GM19395 (cell line): ENCODE data around the gene PCYT2.

Experiments
- ATAC-seq: cut with Tn5 transposase; IDR thresholded peaks from one replicate; pipeline ENCODE4 v1.9.1; 2021; ENCODE audit warnings: mild to moderate bottlenecking, moderate library complexity; ENCODE audit not compliant: unreplicated experiment

The PCYT2 gene

DNA sequence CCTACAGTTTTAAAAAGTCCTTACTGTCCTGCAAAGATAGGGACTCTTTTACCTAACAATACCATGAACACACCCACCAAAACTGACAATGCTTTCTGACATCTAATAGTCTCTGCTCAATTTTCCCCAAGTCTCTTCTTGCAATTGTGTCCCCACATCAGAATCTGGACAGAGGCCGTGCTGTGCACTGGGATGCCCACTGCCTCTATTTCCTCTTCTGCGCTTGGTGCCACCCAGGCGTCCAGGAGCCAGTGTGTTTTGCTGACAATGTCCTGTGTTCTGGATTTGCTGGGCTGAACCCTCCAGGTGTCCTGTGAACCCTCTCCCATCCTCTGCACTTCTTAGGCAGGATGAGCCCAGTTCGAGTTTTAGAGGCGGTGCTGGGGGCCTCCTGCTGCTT, 33.6 kb downstream of the PCYT2 start:
- no peak for ATAC-seq

DNA sequence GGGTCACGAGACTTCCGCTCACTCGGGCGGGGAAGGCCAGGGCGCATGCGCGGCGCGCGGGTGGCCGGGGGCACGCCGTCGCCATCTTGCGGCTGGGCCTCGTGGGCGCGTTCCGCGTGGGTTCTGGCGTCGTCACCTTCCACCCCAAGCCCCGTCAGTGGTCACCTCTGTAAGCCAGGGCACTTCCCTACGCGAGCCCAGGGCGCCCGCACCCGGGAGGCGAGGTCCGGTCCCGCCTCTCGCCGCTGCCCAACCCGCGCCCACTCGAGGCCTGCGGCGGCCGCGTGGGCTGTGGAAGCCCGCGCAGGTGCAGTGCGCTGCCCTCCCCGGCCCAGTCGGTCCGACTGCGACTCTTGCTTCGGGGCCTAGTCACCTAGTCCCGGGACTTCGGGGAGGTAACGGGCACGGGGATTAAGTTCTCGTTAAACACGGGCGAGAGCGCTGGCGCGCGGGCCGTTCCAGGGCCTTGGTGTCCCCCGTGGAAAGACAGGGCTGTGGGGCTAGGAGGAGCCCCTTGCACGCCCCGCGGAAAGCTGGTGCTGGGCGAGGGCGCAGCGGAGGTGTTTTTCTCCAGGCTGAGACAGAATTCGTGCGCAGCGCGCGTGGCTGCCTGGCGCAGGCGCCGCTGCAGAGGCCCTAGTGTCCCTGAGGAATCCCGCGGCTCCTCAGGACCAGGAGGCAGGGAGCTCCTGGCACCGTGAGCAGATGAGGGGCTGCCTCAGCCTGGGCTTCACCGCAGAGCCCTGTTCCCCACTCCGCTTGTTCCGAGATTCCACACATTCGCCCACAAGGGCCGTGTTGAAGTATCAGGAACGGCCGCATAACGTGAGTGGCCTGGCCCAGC, 39.6 kb downstream of the PCYT2 start:
- ATAC-seq, result no peak

DNA sequence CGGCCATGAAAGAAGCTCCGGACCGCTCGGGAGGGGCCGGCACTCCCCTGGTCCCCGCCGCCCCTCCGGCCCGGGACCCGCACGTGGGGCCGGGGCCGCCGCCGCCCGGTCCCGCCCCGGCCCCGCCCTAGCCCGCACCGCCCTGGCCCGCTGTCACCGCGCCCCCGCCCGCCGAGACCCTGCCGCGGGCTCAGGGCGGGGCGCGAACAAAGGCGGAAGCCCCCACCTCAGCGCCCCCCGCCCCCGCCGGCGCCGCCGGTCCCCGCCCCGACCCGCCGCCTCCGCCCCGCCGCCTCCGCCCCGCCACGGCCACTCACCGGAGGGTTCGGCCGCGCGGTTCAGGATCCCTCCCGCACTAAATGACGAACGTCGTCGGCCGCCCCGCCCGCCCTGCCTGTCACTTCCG, 40.2 kb downstream of the PCYT2 start, which contains the start of gene ARHGDIA:
ARHGDIA (minus strand) TSS at position 357 of the 406 bp plus-strand sequence. CDS start 1,407 bp downstream, outside the sequence.
- no peak for ATAC-seq

DNA sequence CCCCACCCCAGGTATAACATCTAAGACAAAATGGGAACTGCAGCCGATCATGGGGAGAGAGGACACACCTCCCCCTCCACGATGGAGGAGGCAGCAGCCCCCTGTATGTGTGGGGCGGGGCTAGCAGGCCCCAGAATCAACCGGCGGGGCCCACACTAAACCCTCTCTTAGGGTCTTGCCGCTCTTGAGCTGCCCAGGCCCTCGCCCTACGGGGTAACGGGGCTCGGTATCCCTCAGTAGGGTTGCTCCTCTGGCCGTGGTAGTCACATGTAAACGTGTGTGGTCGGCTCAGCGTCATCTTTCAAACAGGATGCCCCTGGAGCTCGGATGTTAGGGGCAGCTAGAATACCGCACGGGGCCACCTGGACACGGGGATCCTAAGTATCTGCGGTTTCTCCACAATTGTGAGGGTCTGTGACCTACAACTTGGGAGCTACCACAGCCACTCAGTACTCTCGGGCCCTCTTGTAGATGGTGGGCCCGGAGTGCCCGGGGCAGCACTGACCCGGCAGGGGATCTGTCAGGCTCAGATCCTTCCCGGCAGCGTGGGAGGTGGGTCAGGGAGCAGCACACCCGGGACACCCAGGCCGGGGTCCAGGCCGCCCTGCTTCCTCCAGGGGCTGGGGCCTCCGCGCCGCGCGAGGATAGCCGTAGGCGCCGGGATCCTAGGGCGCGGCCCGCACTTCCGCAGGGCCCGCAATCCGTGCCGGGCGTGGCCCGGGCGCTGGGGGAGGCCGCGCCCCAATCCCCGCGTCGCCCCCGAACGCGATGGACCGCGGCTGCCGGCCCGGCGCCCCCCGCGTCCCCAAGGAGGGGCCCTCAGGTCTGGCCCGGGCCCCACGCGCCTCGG, 40.8 kb downstream of the PCYT2 start:
- no peak for ATAC-seq

DNA sequence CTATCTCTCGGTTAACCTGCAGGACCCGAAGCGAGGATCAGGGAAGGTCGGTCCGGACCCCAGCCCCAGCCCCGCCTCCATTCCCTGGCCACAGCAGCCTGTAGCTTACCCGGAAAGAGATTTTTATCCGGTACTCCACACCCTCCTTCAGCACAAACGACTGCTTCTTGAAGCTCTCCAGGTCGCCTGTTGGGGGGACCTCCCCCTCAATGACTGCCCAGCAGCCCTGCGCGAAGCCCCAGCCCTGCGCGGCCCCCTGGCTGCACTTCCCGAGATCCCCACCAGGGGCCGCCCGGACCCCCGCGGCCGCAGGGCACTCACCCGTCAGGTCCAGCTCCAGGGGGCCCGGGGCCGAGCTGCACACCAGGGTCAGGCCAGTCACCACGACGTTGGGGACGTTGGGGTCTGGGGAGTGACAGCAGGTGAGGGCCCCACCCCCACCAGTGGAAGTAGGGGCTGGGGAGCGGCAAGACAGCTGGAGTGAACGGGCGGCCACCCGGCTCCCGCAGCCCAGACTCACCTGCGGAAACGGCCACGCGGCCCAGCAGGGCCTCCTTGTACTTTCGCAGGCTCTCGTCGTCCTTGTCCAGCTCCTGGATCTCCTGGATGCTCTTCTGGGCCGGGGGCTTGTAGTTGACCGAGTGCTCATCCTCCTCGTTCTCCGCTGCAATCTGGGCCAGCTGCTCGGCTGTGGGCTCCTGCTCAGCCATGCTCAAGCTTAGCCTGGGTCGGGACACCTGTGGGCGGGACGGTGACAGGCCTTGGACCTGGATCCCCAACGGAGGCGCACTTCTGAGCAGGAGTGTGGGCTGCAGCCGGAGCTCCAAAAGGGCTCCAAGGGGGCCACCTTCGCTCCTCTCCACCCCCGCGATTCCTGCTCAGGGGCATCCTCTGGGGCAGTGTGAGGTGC, 41.7 kb downstream of the PCYT2 start:
- ATAC-seq, result no peak

DNA sequence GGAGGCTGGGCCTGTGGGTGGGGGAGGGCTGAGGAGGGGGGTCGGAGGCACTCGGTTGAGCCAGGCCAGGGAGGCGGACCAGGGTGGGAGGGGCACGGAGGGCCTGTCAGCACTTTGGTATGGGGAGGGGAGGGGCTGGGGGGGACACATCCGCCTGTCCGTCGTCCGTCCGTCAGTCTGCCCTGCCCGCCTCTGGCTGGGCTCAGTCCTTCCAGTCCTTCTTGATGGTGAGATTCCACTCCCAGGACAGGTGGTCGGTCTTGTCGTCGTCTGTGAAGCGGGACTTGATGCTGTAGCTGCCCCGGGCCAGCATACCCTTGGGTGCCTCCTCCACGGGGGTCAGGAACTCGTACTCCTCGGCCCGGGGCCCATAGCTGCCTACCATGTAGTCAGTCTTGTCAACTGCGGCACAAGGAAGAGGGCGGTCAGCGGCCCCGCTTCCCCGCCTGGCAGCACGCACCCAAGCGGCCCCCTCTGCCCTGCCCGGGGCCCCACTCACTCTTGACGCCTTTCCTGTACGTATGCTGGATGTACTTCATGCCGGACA, 42.5 kb downstream of the PCYT2 start:
- ATAC-seq, result no peak

DNA sequence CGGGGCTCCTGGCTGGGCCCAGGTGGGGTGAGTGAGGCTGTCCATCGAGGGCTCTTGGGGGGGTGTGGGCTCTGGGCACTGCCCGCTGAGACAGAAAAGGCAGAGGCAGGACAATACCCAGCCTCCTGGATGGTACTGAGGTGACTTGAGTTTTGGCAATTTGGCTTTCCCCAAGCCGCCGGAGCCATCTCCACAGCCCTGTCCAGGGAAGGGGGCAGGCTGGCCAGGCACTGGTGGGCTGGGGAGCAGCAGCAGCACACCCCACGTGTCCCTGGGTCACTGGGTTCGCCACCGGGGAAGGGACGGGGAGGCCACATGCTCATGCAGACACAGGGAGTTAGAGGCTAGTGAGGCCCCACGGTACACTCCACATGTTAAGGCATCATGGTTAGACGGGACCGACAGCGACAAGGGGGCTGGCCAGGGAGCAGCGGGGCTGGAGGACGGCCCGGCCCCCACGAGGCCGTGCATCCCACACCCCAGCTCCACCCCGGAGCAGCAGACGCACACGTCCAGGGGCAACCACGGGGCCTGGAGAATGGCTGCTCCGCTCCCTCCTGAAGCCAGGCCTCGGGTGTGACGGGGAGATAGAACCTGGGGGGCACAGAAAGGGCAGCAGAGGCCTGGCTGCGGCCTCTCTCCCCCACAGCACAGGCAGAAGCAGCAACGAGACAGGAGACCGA, 43.1 kb downstream of the PCYT2 start:
- no peak for ATAC-seq

DNA sequence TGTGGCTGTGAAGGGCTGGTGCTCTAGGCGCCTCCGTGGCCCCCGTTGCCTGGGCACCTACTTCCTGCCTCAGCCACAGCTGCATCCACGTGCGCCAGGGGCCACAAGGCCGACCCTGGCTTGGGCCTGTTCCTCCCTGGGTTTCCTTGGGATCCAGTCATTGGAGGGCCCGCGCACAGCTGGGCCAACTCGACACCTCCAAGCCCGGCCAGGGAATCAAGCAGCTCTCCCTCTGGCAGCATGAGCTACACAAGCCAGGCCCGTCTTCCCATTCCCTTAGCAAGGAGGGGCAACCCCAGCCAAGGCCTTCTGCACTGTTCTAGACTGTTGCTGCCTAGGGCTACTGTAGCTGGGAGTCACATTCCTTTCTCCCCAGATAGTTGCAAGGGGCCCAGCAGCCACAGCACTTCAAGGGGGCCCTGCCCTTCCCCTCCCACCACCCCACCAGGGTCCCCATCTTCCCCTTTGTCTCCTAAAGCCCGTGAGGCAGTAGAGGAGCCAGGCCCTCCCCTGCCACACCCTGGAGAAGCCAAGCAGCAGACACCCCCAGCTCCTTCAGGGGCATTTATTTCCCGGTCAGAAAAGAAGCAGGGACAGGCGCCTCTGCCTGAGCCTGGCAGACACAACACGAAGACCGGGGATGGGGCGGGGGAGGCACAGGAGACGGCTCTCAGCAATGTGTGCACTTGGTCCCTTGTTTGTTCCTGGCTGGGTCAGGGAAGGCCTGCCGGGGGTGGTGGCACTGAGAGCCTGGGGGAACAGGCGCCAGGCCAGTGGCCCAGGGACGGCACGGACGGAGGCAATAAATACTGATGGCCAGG, 43.8 kb downstream of the PCYT2 start:
- no peak for ATAC-seq

DNA sequence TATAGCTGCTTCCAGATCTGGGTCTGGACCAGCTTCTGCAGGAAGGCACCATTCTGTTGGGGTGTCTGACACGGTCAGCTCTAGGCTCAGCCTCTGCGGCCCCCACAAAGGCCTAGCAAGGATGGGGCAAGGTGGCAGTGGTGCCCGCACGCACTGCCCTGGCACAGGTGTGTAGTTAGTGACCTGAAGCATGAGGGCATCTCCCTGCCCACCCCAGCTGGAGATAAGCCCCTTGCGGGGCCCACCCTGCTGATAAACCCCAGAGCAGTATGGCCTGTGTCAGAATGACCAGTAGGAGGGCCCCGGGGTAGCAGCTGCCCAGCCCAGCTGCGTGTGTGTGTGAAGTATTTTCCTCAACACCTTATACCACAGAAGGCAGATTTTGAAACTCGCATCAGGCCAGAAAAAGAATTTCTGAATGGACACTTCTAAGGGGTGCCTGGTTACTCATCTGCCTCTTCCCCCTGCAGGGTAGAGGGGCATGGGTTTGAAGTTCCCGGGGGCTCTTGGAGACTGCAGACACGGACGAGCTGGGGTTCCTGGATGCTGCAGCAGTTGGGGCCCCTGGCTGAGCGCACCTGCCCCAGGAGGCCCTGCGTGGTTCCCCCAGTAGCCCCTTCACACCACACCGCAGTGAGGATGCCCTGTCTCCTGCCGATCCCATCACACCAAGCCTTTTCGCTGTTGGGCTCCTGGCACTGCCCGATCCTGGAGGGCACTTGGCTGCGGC, 44.6 kb downstream of the PCYT2 start:
- no peak for ATAC-seq

DNA sequence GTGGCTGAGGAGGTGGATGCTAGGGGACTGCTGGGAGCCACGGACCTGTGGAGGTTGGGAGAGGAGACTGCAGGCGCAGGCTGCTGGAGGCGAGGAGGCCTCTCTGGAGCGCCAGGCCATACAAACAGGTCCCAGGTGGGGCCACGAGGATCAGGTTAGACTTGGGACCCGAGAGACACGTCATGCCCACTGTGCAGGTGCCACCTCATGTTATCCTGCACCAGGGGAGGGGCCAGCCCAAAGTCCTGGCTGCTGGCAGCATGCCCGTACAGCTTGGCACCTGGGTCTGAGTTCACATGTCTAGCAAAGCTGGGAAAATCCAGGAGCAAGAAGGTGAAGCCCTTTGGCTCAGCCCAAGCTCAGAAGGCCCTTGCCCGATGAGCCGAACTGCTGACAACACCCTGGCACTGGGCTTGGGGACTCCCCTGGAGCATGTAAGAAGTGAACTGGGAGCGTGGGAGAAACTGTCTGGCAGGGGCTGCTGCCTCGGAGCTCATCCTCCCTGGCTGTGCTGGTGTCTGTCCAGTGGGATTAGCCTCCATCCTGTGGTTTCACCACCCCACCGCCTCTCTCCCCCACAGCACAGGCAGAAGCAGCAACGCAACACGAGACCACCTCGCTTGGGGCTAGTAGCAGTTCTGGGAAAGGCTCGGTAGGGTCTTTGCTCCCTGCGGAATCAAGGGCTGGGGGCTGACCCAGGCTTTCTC, 45.3 kb downstream of the PCYT2 start:
- ATAC-seq, result no peak

DNA sequence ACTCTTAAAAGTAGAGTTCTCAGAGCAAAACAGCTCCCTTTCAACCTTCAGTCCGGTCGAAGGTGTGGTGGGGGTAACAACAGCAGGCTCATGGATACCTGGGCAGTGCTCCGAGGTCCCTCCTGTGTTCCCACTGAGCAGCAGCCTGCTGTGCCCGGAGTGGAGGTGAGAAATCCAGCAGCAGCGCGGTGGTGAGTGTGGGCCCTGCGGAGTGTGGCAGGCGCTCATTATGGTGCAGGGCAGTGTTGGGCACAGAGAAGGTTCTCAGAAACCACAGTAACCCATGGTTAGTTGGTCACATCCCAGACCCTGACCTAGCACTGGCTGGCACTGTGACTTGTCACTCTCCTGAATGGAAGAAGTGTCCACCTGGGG, 45.9 kb downstream of the PCYT2 start:
- no peak for ATAC-seq

DNA sequence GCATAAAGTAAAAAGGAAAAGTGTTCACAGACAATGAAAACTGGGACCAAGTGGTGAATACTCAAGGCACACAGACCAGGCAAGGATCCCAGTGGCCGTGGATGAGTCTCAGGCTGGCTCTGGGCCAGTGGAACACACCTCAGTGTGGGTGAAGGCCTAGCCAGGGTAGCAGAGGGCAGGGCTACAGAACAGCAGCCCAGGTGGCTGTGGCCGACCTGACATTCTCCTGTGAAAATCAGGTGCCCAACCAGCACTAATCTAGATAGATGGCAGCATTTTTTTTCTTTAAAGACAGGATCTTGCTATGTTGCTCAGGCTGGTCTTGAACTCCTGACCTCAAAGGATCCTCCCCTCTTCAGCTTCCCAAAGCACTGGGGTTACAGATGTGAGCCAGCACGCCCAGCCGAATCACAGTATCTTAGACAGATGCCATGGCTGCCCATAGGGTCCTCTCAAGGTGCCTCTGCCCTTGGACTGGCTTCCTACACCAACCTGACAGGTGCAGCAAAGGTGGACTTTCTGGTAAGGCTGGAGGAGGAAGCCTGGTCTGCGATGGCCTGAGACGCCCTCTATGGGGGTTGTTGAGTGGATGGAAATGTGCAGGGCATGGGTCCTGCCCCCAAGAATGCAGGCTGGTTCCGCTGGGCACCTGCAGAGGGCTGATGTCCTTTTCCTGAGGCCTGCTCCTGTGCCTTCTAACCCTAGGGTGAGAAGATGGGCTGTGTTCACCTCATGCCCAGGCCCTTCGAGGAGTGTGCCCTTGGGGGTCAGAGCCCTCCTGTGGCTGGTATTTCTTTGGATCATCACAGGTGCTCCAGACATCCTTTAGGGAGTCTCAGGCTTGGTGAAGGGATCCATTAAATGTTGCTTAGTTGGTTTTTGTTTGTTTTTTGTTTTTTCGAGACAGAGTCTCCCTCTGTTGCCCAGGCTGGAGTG, 47.1 kb downstream of the PCYT2 start:
- ATAC-seq, result no peak

DNA sequence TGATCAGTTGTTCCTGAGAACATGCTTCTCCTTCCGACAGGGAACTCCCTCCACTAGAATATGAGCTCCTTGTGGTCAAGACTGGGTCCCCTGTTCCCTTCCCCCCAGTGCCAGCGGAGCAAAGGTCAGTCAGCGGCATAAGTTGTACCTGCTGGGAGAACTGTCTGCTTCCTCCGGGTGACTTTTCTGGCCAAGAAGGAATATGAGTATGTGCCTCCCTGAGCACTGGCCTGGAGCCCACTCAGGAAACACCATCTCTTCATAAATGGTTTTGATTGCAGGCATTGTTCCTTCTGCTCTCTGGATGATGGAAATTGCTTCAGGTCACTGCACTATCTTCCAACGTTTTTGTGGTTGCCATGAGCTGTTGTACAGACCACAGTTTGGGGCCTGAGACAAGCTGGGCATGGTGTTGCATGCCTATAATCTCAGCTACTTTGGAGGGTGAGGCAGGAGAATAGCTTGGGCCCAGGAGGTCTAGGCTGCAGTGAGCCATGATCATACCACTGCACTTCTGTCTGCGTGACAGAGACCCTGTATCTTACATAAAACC, 48.0 kb downstream of the PCYT2 start:
- no peak for ATAC-seq

DNA sequence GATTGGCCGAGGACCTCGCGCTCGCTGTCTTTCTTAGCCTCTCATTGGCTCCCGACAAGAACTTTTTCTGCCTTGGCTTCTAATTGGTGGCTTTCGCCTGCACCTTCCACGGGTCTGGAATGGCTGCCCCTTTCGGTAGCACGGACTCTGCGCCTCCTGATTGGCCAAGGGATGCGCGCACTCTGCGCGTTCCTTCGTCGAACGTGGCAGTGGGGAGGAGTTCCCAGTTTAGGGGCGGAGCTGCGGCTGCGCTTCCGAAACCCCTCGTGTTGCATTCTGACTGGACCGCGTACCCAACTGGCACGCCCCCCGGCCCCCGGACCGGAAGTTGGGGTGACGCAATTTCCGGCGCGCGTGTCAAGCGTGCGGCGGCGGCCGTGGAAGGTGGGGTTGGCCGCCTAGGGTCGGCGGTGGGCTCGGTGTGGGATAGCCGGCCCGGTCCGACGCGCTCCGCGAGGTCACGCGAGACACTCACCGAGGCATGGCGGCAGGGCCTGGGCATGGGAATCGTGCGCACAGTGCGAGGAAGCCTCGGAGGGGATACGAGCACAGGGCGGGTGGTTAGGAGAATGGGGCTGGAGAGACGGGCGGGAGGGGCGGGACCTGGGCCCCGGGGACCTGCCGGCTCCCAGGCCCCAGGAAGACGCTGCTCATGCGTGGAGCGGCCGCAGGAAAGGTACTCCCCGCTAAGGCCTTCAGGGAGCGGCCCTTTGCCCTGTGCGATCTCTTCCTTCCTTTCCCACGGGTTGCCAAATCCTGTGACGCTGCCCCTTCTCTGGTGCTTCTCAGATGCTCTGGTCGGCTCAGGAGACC, 50.2 kb downstream of the PCYT2 start:
- peak; percentile 81 for ATAC-seq

DNA sequence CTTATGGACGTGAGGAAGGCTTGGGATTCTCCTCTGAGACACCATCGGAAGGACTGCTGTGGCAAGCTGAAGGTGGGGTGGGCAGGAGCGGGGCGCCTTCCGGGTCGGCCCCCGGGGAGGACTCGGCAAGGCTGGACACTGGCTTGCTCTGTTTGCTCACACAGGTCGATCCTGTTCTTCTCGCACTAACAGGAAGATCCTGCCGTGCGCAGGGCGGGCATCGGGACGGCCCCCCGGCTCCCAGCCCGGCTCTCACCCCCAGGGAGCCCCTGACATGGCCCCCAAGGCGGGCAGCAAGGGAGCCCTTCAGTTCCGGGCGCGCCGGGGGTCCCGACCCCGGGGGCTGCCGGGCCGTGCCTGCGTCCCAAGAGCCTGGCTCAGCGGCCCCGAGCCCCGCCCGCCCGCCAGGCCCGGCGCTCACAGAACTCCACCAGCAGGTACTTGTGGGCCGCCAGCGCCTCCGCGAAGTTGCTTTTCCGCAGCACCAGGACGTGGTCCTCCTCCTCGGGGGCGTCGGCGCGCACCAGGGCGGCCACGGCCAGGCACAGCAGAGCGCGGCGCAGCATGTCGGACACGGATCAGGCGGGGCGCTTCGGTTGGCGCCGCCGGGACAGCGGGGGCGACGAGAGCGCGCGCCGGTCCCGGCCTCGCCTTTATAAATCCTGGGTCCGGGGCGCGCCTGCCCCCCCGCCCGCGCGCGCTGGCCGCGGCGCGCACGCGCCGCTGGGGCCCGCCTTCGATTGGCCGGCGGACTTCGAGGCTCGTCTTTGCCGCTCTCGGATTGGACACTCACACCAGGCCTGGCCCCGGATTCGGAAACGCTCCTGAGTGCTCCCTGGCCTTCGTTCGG, 51.1 kb downstream of the PCYT2 start, which contains the start of gene P4HB:
P4HB (minus strand) TSS at position 630 of the 850 bp plus-strand sequence; CDS start at position 566, 64 bp downstream.
- ATAC-seq, result no peak
